Activated CD8-positive, alpha-beta memory T cell treated with anti-CD3 and anti-CD28 coated beads, Interleukin-2, amount 50 U/mL, for 24 hours (primary cell): ENCODE measurements around the gene ATRIP.

ENCODE experiments used
- DNase-seq: peaks from one replicate; pipeline ENCODE4 v3.0.0-alpha.2; 2020; ENCODE audit errors: extremely low read depth

ATRIP gene

GRCh38 chr3:48410205-48411040 is 36.1 kb upstream of the ATRIP start:
- DNase-seq, result no peak

- DNase-seq, result no peak
Measured at GRCh38 chr3:48411041-48411588, 35.4 kb upstream of the ATRIP start.

GRCh38 chr3:48411606-48412374 is 34.7 kb upstream of the ATRIP start:
- no peak for DNase-seq

GRCh38 chr3:48412375-48413001 is 34.0 kb upstream of the ATRIP start:
- no peak for DNase-seq

- DNase-seq, result no peak
Measured at GRCh38 chr3:48413086-48413485, 33.5 kb upstream of the ATRIP start.

- no peak for DNase-seq
Measured at GRCh38 chr3:48413611-48414010, 32.9 kb upstream of the ATRIP start.

- DNase-seq, result no peak
Measured at GRCh38 chr3:48414376-48415250, 31.9 kb upstream of the ATRIP start.

- DNase-seq, result no peak
Measured at GRCh38 chr3:48415251-48415953, 31.1 kb upstream of the ATRIP start.

- no peak for DNase-seq
Measured at GRCh38 chr3:48416091-48416505, 30.4 kb upstream of the ATRIP start.

GRCh38 chr3:48416546-48416945 is 30.0 kb upstream of the ATRIP start:
- no peak for DNase-seq

GRCh38 chr3:48417529-48418108 is 28.9 kb upstream of the ATRIP start:
- DNase-seq, result no peak

- no peak for DNase-seq
Measured at GRCh38 chr3:48418140-48418539, 28.4 kb upstream of the ATRIP start.

GRCh38 chr3:48418651-48419050 is 27.9 kb upstream of the ATRIP start:
- DNase-seq, result no peak

GRCh38 chr3:48419149-48419548 is 27.4 kb upstream of the ATRIP start:
- no peak for DNase-seq

GRCh38 chr3:48419597-48419996 is 26.9 kb upstream of the ATRIP start:
- no peak for DNase-seq

GRCh38 chr3:48420561-48420960 is 26.0 kb upstream of the ATRIP start:
- no peak for DNase-seq

- no peak for DNase-seq
Measured at GRCh38 chr3:48422272-48422671, 24.3 kb upstream of the ATRIP start.

GRCh38 chr3:48422681-48423080 is 23.9 kb upstream of the ATRIP start:
- DNase-seq, result no peak

- DNase-seq, result no peak
Measured at GRCh38 chr3:48423241-48423882, 23.2 kb upstream of the ATRIP start.
